Astrocyte (in vitro differentiated cells and primary cell): ENCODE measurements around the gene PAX1. TPM values are rescaled to one million over a fixed set of nuclear protein-coding genes. Genes with fewer than 3 reads are reported as not detected.

ENCODE experiments used
- DNase-seq: peaks from one replicate; pipeline ENCODE4 v3.0.0-alpha.2; 2010; ENCODE audit warnings: low read depth
- FAIRE-seq: peaks from 2 replicates; lab custom pipeline; 2011; peaks lifted over from hg19 to GRCh38; lab: Jason Lieb, UNC
- H2AFZ ChIP-seq: 2 replicates; pipeline ENCODE4 v1.6.0; 2012; ENCODE audit warnings: low read depth, low read length, inconsistent platforms
- H3K27ac ChIP-seq: 2 replicates; pipeline ENCODE4 v1.5.1; 2011; ENCODE audit warnings: low read depth, low read length, inconsistent platforms
- H3K27me3 ChIP-seq: 2 replicates; pipeline ENCODE4 v1.6.0; 2011; ENCODE audit warnings: low read length, inconsistent platforms; ENCODE audit not compliant: insufficient read depth
- H3K36me3 ChIP-seq: 2 replicates; pipeline ENCODE4 v1.5.1; 2011; ENCODE audit warnings: low read length, inconsistent platforms; ENCODE audit not compliant: insufficient read depth
- H3K4me1 ChIP-seq: 2 replicates; pipeline ENCODE4 v1.5.1; 2011; ENCODE audit warnings: low read length, inconsistent platforms; ENCODE audit not compliant: insufficient read depth
- H3K4me2 ChIP-seq: 2 replicates; pipeline ENCODE4 v1.6.0; 2012; ENCODE audit warnings: low read length, inconsistent platforms
- H3K4me3 ChIP-seq: 2 replicates; pipeline ENCODE4 v1.5.1; 2011; ENCODE audit warnings: low read depth, mild to moderate bottlenecking, low read length, inconsistent platforms; ENCODE audit not compliant: insufficient read depth
- H3K79me2 ChIP-seq: 2 replicates; pipeline ENCODE4 v1.6.0; 2012; ENCODE audit warnings: mild to moderate bottlenecking, low read length, inconsistent platforms; ENCODE audit not compliant: insufficient read depth
- H3K9ac ChIP-seq: 2 replicates; pipeline ENCODE4 v1.6.0; 2012; ENCODE audit warnings: mild to moderate bottlenecking, low read length, inconsistent platforms
- H3K9me3 ChIP-seq: 2 replicates; pipeline ENCODE4 v1.5.1; 2012; ENCODE audit warnings: low read depth, mild to moderate bottlenecking, low read length, inconsistent platforms; ENCODE audit not compliant: insufficient read depth
- H4K20me1 ChIP-seq: 2 replicates; pipeline ENCODE4 v1.6.0; 2012; ENCODE audit warnings: low read length, inconsistent platforms; ENCODE audit not compliant: insufficient read depth
- H3K27ac Mint-ChIP-seq: one replicate; pipeline ENCODE4 v1.8.0; 2021; ENCODE audit warnings: mild to moderate bottlenecking, mixed read lengths; ENCODE audit not compliant: unreplicated experiment
- H3K27me3 Mint-ChIP-seq: one replicate; pipeline ENCODE4 v1.8.0; 2021; ENCODE audit warnings: low read depth, mixed read lengths; ENCODE audit not compliant: unreplicated experiment
- H3K36me3 Mint-ChIP-seq: one replicate; pipeline ENCODE4 v1.8.0; 2021; ENCODE audit warnings: low read depth, mixed read lengths; ENCODE audit not compliant: unreplicated experiment
- H3K4me1 Mint-ChIP-seq: one replicate; pipeline ENCODE4 v1.8.0; 2021; ENCODE audit warnings: low read depth, mixed read lengths; ENCODE audit not compliant: unreplicated experiment
- H3K4me3 Mint-ChIP-seq: one replicate; pipeline ENCODE4 v1.8.0; 2021; ENCODE audit warnings: mild to moderate bottlenecking, moderate library complexity, mixed read lengths; ENCODE audit not compliant: unreplicated experiment
- H3K9me3 Mint-ChIP-seq: one replicate; pipeline ENCODE4 v1.8.0; 2021; ENCODE audit warnings: mild to moderate bottlenecking, mixed read lengths; ENCODE audit not compliant: unreplicated experiment
- EZH2 ChIP-seq: IDR thresholded peaks from 2 replicates; pipeline ENCODE4 v1.6.1; 2012; ENCODE audit warnings: mild to moderate bottlenecking, low read length, inconsistent platforms; ENCODE audit not compliant: insufficient read depth
- total RNA-seq: library from RNA; stranded (reverse); gene quantifications from 2 replicates; pipeline ENCODE4 v1.2.1, GENCODE V29; 2021
- TF ChIP-seq, protein P1 (sequence below): IDR thresholded peaks from 2 replicates; pipeline ENCODE4 v1.5.1; 2011; ENCODE audit warnings: low read depth, mild to moderate bottlenecking, inconsistent platforms, low read length, moderate library complexity; ENCODE audit not compliant: insufficient read depth

PAX1 gene
- total RNA-seq, 1 donor from 2014 or later, result not detected

DNA sequence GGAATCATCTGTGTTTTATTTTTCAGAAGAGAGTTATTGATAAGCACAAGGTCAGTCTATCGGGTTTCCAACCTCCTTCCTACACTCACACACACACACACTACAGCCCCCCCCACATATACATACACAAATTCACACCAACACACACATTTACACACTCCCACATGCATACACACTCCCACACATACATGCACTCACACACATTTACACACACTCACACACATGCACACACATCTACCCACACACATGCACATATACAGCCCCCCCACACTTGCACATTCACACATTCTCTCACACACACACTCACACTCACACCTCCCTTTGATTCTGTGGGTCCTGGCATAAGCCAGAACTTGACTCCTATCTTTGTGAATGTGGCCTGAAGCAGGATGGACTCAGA, 34.5 kb upstream of the PAX1 start:
- Histone ChIP-seq H3K79me2 (no peaks in the 10 kb centered on the region), H4K20me1 (no peaks in the 10 kb centered on the region), H3K4me3 (no peak overlapping the region), H3K9me3 (peaks cover 9% of the 10 kb centered on the region), H3K36me3 (no peaks in the 10 kb centered on the region), H3K4me1 (no peaks in the 10 kb centered on the region), H3K27ac (no peak overlapping the region), H2AFZ (no peak overlapping the region), H3K4me2 (no peak overlapping the region), H3K27me3 (no peaks in the 10 kb centered on the region), H3K9ac (no peak overlapping the region)
- H3K4me1 Mint-ChIP-seq, result peaks cover 1% of the 10 kb centered on the region
- no peak for FAIRE-seq
- H3K4me3 Mint-ChIP-seq, result no peak overlapping the region
- H3K27me3 Mint-ChIP-seq, result peaks cover 16% of the 10 kb centered on the region
- peaks cover 1% of the 10 kb centered on the region for H3K9me3 Mint-ChIP-seq
- no peak for DNase-seq
- H3K36me3 Mint-ChIP-seq, result peaks cover 2% of the 10 kb centered on the region
- H3K27ac Mint-ChIP-seq, result no peak overlapping the region
- no peak for TF ChIP-seq EZH2
- TF ChIP-seq, protein P1, sequence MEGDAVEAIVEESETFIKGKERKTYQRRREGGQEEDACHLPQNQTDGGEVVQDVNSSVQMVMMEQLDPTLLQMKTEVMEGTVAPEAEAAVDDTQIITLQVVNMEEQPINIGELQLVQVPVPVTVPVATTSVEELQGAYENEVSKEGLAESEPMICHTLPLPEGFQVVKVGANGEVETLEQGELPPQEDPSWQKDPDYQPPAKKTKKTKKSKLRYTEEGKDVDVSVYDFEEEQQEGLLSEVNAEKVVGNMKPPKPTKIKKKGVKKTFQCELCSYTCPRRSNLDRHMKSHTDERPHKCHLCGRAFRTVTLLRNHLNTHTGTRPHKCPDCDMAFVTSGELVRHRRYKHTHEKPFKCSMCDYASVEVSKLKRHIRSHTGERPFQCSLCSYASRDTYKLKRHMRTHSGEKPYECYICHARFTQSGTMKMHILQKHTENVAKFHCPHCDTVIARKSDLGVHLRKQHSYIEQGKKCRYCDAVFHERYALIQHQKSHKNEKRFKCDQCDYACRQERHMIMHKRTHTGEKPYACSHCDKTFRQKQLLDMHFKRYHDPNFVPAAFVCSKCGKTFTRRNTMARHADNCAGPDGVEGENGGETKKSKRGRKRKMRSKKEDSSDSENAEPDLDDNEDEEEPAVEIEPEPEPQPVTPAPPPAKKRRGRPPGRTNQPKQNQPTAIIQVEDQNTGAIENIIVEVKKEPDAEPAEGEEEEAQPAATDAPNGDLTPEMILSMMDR, result no peak

DNA sequence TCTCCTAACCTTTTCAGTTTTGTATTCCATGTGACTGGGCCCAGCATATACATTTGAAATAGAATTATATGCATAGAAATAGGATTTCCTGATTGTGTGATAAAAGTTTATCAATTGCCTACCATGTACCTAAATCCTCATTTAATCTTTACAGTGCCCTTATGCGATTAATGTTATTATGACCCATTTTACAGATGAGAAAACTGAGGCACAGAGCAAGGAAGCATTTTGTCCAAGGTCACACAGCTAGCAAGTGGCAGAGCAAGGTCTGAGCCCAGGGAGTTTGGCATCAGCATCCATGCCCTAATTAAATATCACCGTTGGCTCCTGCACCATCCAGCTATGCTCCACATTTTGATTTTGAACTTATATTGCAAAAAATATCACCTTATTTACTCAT, 28.2 kb upstream of the PAX1 start:
- Histone ChIP-seq H3K36me3 (no peaks in the 10 kb centered on the region), H3K9me3 (peaks cover 5% of the 10 kb centered on the region), H3K27ac (no peak overlapping the region), H3K4me1 (no peaks in the 10 kb centered on the region), H4K20me1 (no peaks in the 10 kb centered on the region), H3K4me2 (no peak overlapping the region), H2AFZ (no peak overlapping the region), H3K9ac (no peak overlapping the region), H3K79me2 (no peaks in the 10 kb centered on the region), H3K4me3 (no peak overlapping the region), H3K27me3 (no peaks in the 10 kb centered on the region)
- Mint-ChIP-seq H3K9me3 (peaks cover 1% of the 10 kb centered on the region), H3K27ac (no peak overlapping the region), H3K27me3 (peaks cover 31% of the 10 kb centered on the region), H3K36me3 (peaks cover 2% of the 10 kb centered on the region), H3K4me1 (no peaks in the 10 kb centered on the region), H3K4me3 (no peak overlapping the region)
- DNase-seq (no peak), FAIRE-seq (no peak)
- TF ChIP-seq, protein P1, result no peak
- no peak for TF ChIP-seq EZH2

DNA sequence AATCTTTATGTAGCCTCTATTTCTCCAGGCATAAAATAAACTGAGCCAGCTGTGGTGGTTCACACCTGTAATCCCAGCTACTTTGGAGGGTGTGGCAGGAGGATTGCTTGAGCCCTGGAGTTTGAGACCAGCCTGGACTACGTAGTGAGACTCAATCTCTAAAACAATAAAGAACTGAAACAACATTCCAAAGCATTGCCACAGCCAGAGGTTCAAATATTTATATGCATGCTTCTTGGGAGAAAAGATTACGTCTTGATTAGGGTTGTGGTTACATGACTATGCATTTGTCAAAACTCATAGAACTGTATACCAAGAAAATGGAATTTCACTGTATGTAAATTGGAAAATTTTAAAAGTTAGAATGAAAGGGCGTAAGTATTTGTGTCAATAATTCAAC, 27.7 kb upstream of the PAX1 start:
- Histone ChIP-seq H3K4me1 (no peaks in the 10 kb centered on the region), H3K36me3 (no peaks in the 10 kb centered on the region), H3K9me3 (peaks cover 5% of the 10 kb centered on the region), H2AFZ (no peak overlapping the region), H4K20me1 (no peaks in the 10 kb centered on the region), H3K4me3 (no peak overlapping the region), H3K9ac (no peak overlapping the region), H3K27me3 (no peaks in the 10 kb centered on the region), H3K27ac (no peak overlapping the region), H3K4me2 (no peak overlapping the region), H3K79me2 (no peaks in the 10 kb centered on the region)
- peaks cover 2% of the 10 kb centered on the region for H3K36me3 Mint-ChIP-seq
- no peak overlapping the region for H3K27ac Mint-ChIP-seq
- DNase-seq (no peak), FAIRE-seq (no peak)
- no peak overlapping the region for H3K4me3 Mint-ChIP-seq
- TF ChIP-seq, protein P1, result no peak
- no peak for TF ChIP-seq EZH2
- H3K4me1 Mint-ChIP-seq, result no peaks in the 10 kb centered on the region
- peaks cover 36% of the 10 kb centered on the region for H3K27me3 Mint-ChIP-seq
- H3K9me3 Mint-ChIP-seq, result peaks cover 1% of the 10 kb centered on the region
